ENCODE results near the gene MUC2. TPM values are rescaled to one million over a fixed set of nuclear protein-coding genes. Genes with fewer than 3 reads are reported as not detected.

Gene MUC2
- total and polyA plus RNA-seq, 2 of the 4 experiments (the other 2 are of a cell fraction), result not detected

- Histone ChIP-seq H3K23ac (ENCODE audit: low read depth, low read length) (no peak overlapping the region), H3K27me3 (ENCODE audit: control insufficient read depth, insufficient read depth, low read length) (no peaks in the 10 kb centered on the region), H3K4me3 (ENCODE audit: insufficient read depth, low read depth, low read length) (no peak overlapping the region), H3K4me2 (ENCODE audit: low read depth, low read length) (no peak overlapping the region), H3K4ac (ENCODE audit: low read depth, low read length) (no peak overlapping the region), H3K56ac (ENCODE audit: extremely low read depth, insufficient read depth, low read length) (no peak overlapping the region), H2AK9ac (replicated peaks; ENCODE audit: low read depth, low read length, poor library complexity) (no peak overlapping the region), H3K9me3 (ENCODE audit: control insufficient read depth, insufficient read depth, low read length) (no peaks in the 10 kb centered on the region), H2BK5ac (ENCODE audit: low read depth, low read length, poor library complexity, severe bottlenecking) (no peak overlapping the region), H2AK5ac (ENCODE audit: low read depth, low read length) (no peak overlapping the region), H3K36me3 (ENCODE audit: control insufficient read depth, insufficient read depth, low read length) (no peaks in the 10 kb centered on the region), H3K18ac (ENCODE audit: low read depth, low read length) (no peak overlapping the region), H3K79me1 (ENCODE audit: low read depth in 1 of 2, low read length in 2 of 2) (no peaks in the 10 kb centered on the region), H2BK120ac (ENCODE audit: low read depth, low read length) (no peak overlapping the region), H2AFZ (replicated peaks; ENCODE audit: low read length, poor library complexity) (no peak overlapping the region), H4K5ac (ENCODE audit: low read depth, low read length) (no peak overlapping the region), H3K9me1 (ENCODE audit: insufficient read depth, low read length) (peaks cover 5% of the 10 kb centered on the region), H3K27ac (ENCODE audit: insufficient read depth, low read length) (no peak overlapping the region), H4K91ac (ENCODE audit: insufficient read depth, low read depth, low read length) (no peak overlapping the region), H4K8ac (ENCODE audit: low read depth in 2 of 2, low read length in 2 of 2) (no peak overlapping the region), H3K14ac (replicated peaks; ENCODE audit: low read depth, low read length) (no peak overlapping the region), H2BK15ac (ENCODE audit: low read depth, low read length) (no peak overlapping the region), H2BK20ac (ENCODE audit: low read depth, low read length) (no peak overlapping the region), H3K9ac (ENCODE audit: low read depth, low read length) (no peak overlapping the region), H3K4me1 (ENCODE audit: control insufficient read depth, insufficient read depth, low read length) (no peaks in the 10 kb centered on the region), H4K20me1 (ENCODE audit: insufficient read depth, low read length) (no peaks in the 10 kb centered on the region; the same call in 1 of the 2 replicates)
- in situ Hi-C loops (cut with MboI; ENCODE audit: low sequenced_read_pairs), result no loop called here
- 59% methylated on average over 14 of the region's 35 CpGs; no CpG with 5 or more reads in 1 of the 2 experiments for WGBS, 2 experiments (ENCODE audit: extremely low coverage in 2 of 2, insufficient read length in 1 of 2)
- TF ChIP-seq RFX5 (IDR thresholded peaks at IDR 0.05; ENCODE audit: low read depth, low read length) (no peak), SMC3 (IDR thresholded peaks at IDR 0.05; ENCODE audit: low read depth, low read length) (no peak), MAFK (IDR thresholded peaks at IDR 0.05; ENCODE audit: low read depth, low read length) (no peak), NFE2L2 (IDR thresholded peaks at IDR 0.05; ENCODE audit: low read depth, low read length) (no peak), CEBPB (IDR thresholded peaks at IDR 0.05; ENCODE audit: low read depth, low read length) (no peak), BHLHE40 (IDR thresholded peaks at IDR 0.05; ENCODE audit: low read depth, low read length) (no peak), CHD1 (IDR thresholded peaks at IDR 0.05; ENCODE audit: low read depth, low read length) (no peak), FOS (IDR thresholded peaks at IDR 0.05; ENCODE audit: low read depth, low read length) (no peak), RCOR1 (IDR thresholded peaks at IDR 0.05; ENCODE audit: insufficient replicate concordance, low read length) (no peak), ELK1 (IDR thresholded peaks at IDR 0.05; ENCODE audit: borderline replicate concordance, low read depth, low read length) (no peak), USF2 (IDR thresholded peaks at IDR 0.05; ENCODE audit: low read depth, low read length) (no peak), POLR2A (IDR thresholded peaks at IDR 0.05; ENCODE audit: low read depth, low read length) (no peak), RAD21 (IDR thresholded peaks at IDR 0.05; ENCODE audit: low read length) (no peak), CTCF (conservative IDR thresholded peaks at IDR 0.05; ENCODE audit: low read depth, low read length) (no peak)
- intact Hi-C loops (cut with micrococcal nuclease), result no loop called here
- DNase-seq (no peak), ATAC-seq (ENCODE audit: low read depth) (peak; percentile 7; the same call in 1 of the 2 replicates)
- ChIA-PET POLR2A (ENCODE audit: unreplicated experiment) (no interaction called here), CTCF (no interaction called here)
- dilution Hi-C loops (cut with HindIII; ENCODE audit: low sequenced_read_pairs, unreplicated experiment), result no loop called here
- BruUV-seq (replicated peaks), result no TSS peak
Observed at GRCh38 chr11:1025410-1026162, 49.1 kb upstream of the MUC2 start.

Measured in IMR-90 (cell line).